Heart left ventricle (tissue), 13 donors: ENCODE measurements around the gene C17orf58.

ENCODE experiments used
- CTCF ChIP-seq, 12 donors: fragments of 200-600 bp; sonication (generic) in 4 of 12; IDR thresholded peaks; one replicate each; pipeline versions ENCODE4 v1.5.0 to v1.8.0; 2018 to 2022; ENCODE audit warnings: antibody characterized with exemption in 12 of 12, mild to moderate bottlenecking in 5 of 12
- POLR2A ChIP-seq, 2 donors: fragments of 450-650 bp; IDR thresholded peaks; one replicate each; pipeline ENCODE4 v1.6.1; 2017; ENCODE audit warnings: antibody characterized with exemption in 2 of 2, mild to moderate bottlenecking in 2 of 2, moderate library complexity in 2 of 2
- donor health status: ischemic (EF 13 %, LVEDD 7.1; RV severe dilation, severe dysfunction).
- donor health status: DM: no; HTN: yes; CAD: no.
- donor health status: DM: no; HTN: no; CAD: no.
- donor health status: ischemic (EF 25% LVEDD 6.9; RV normal size, moderate dysfunction).
- donor health status: ischemic (EF 25% LVEDD 5.7; RV mildly dilated, moderate dysfunction).
- donor health status: ischemic (EF 35%, LVEDD 5.7; RV mildly dilated, moderate dysfunction).
- donor health status: nonischemic (EF 11% LVEDD 7.7; RV severe dilation, severe dysfunction).
- donor health status: DM: yes; HTN: yes; CAD: no.
- donor health status: PGD.
- donor health status: ischemic (EF 29% LVEDD 5.4; RV normal size, mild dysfunction).
- donor health status: nonischemic (EF 23%, LVEDD 6.1; RV moderate dilation, normal function).

- TF ChIP-seq POLR2A (IDR thresholded peaks at IDR 0.05) (no peak), CTCF (IDR thresholded peaks at IDR 0.05) (no peak)
Measured at GRCh38 chr17:67946513-67946912, 49.8 kb downstream of the C17orf58 start.
